GM12875 (cell line): Measurements from ENCODE around the gene USP48.

Experiments
- H3K4me3 ChIP-seq: one replicate; pipeline ENCODE4 v1.5.1; 2011; ENCODE audit warnings: low read depth, low read length, control low read depth
- TF ChIP-seq, protein P1 (sequence below): IDR thresholded peaks from 2 replicates; pipeline ENCODE4 v1.5.1; 2011; ENCODE audit warnings: low read depth, mild to moderate bottlenecking, control low read depth, inconsistent platforms, low read length, moderate library complexity, borderline replicate concordance; ENCODE audit not compliant: insufficient read depth

Gene USP48

DNA sequence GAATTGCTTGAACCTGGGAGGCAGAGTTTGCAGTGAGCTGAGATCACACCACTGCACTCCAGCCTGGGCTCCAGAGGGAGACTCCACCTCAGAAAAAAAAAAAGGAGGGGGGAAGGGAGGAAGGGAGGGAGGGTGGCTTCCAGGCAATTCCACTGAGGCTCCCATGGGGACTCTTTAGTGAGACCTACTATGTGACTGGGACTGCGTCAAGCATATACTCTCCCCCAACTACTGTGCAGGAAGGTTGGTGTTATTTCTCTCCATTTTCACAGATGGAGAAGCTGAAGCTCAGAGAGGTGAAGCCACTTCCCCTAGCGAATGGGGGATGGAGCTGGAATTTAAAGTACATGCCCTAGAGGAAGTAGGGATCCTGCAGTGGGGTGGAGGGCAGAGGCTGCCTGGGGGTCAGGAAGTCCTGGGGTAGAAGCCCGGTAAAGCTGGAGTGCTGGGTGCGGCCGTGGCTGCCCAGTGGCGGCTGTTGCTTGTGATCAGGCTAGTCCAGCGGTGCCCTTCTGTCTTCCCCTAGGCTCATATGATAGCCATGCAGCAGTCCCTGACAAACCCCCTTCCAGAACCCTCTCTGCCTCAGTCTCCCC, 154.1 kb downstream of the USP48 start:
- TF ChIP-seq, protein P1, sequence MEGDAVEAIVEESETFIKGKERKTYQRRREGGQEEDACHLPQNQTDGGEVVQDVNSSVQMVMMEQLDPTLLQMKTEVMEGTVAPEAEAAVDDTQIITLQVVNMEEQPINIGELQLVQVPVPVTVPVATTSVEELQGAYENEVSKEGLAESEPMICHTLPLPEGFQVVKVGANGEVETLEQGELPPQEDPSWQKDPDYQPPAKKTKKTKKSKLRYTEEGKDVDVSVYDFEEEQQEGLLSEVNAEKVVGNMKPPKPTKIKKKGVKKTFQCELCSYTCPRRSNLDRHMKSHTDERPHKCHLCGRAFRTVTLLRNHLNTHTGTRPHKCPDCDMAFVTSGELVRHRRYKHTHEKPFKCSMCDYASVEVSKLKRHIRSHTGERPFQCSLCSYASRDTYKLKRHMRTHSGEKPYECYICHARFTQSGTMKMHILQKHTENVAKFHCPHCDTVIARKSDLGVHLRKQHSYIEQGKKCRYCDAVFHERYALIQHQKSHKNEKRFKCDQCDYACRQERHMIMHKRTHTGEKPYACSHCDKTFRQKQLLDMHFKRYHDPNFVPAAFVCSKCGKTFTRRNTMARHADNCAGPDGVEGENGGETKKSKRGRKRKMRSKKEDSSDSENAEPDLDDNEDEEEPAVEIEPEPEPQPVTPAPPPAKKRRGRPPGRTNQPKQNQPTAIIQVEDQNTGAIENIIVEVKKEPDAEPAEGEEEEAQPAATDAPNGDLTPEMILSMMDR: no peak

More for the DNA sequence above, 154.1 kb downstream of the USP48 start:
- H3K4me3 ChIP-seq: no peak overlapping the region
